ENCODE measurements around the gene TNRC6C. TPM values are rescaled to one million over a fixed set of nuclear protein-coding genes. Genes with fewer than 3 reads are reported as not detected.

Gene TNRC6C
- total and polyA plus RNA-seq, 9 of the 15 experiments (the other 6 are each of a cell fraction or from before 2014, with no cell fraction given) = 0.20 to 4.9 (median 2.3) TPM

GRCh38 chr17:78133971-78134898 lies 175.7 kb downstream of the TNRC6C start (continued):
- TF ChIP-seq MAFF (IDR thresholded peaks at IDR 0.05; ENCODE audit: low read length) (no peak), ZFPM2 (CRISPR knock-in tag; IDR thresholded peaks at IDR 0.05) (no peak), TSC22D4 (tag; IDR thresholded peaks at IDR 0.05) (no peak), ZNF780A (CRISPR knock-in tag; IDR thresholded peaks at IDR 0.05) (no peak), XRCC5 (IDR thresholded peaks at IDR 0.05; ENCODE audit: low read depth, low read length) (0 out of 2 replicates have a peak, but pooled peaks have one; percentile 60), SRSF3 (IDR thresholded peaks at IDR 0.05; ENCODE audit: insufficient read depth, low read length) (no peak), ZNF76 (CRISPR knock-in tag; IDR thresholded peaks at IDR 0.05; ENCODE audit: borderline replicate concordance) (no peak), ESRRA (IDR thresholded peaks at IDR 0.05; ENCODE audit: borderline replicate concordance, low read depth) (0 out of 2 replicates have a peak, but pooled peaks have one; percentile 57), SIN3B (IDR thresholded peaks at IDR 0.05; ENCODE audit: low read depth) (no peak), ELF1 (tag; IDR thresholded peaks at IDR 0.05) (no peak), NBN (IDR thresholded peaks at IDR 0.05; ENCODE audit: low read depth) (peak; percentile 45; the same call in 1 of the 2 replicates), ZNF143 (CRISPR knock-in tag; IDR thresholded peaks at IDR 0.05) (no peak; the same call in 1 of the 2 replicates), HDGF (IDR thresholded peaks at IDR 0.05) (peak; percentile 84), ZNF655 (CRISPR knock-in tag; IDR thresholded peaks at IDR 0.05) (no peak), RBM22 (IDR thresholded peaks at IDR 0.05; ENCODE audit: low read depth, low read length, poor library complexity, severe bottlenecking) (no peak), ZBTB7A (IDR thresholded peaks at IDR 0.05; ENCODE audit: borderline replicate concordance, control insufficient read depth, low read depth, low read length) (peak; percentile 17; the same call in 1 of the 2 replicates), SMARCA5 (IDR thresholded peaks at IDR 0.05) (peak; percentile 96), CHD1 (IDR thresholded peaks at IDR 0.05; ENCODE audit: low read length) (no peak), ZNF77 (CRISPR knock-in tag; IDR thresholded peaks at IDR 0.05) (no peak), ZNF174 (CRISPR knock-in tag; IDR thresholded peaks at IDR 0.05) (no peak), NFATC3 (IDR thresholded peaks at IDR 0.05) (no peak), ZNF431 (CRISPR knock-in tag; IDR thresholded peaks at IDR 0.05) (no peak)
- TF ChIP-seq, protein P1, sequence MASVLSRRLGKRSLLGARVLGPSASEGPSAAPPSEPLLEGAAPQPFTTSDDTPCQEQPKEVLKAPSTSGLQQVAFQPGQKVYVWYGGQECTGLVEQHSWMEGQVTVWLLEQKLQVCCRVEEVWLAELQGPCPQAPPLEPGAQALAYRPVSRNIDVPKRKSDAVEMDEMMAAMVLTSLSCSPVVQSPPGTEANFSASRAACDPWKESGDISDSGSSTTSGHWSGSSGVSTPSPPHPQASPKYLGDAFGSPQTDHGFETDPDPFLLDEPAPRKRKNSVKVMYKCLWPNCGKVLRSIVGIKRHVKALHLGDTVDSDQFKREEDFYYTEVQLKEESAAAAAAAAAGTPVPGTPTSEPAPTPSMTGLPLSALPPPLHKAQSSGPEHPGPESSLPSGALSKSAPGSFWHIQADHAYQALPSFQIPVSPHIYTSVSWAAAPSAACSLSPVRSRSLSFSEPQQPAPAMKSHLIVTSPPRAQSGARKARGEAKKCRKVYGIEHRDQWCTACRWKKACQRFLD (CRISPR knock-in tag; IDR thresholded peaks at IDR 0.05) = no peak
- TF ChIP-seq, protein P2, sequence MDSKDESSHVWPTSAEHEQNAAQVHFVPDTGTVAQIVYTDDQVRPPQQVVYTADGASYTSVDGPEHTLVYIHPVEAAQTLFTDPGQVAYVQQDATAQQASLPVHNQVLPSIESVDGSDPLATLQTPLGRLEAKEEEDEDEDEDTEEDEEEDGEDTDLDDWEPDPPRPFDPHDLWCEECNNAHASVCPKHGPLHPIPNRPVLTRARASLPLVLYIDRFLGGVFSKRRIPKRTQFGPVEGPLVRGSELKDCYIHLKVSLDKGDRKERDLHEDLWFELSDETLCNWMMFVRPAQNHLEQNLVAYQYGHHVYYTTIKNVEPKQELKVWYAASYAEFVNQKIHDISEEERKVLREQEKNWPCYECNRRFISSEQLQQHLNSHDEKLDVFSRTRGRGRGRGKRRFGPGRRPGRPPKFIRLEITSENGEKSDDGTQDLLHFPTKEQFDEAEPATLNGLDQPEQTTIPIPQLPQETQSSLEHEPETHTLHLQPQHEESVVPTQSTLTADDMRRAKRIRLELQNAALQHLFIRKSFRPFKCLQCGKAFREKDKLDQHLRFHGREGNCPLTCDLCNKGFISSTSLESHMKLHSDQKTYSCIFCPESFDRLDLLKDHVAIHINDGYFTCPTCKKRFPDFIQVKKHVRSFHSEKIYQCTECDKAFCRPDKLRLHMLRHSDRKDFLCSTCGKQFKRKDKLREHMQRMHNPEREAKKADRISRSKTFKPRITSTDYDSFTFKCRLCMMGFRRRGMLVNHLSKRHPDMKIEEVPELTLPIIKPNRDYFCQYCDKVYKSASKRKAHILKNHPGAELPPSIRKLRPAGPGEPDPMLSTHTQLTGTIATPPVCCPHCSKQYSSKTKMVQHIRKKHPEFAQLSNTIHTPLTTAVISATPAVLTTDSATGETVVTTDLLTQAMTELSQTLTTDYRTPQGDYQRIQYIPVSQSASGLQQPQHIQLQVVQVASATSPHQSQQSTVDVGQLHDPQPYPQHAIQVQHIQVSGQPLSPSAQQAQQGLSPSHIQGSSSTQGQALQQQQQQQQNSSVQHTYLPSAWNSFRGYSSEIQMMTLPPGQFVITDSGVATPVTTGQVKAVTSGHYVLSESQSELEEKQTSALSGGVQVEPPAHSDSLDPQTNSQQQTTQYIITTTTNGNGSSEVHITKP (IDR thresholded peaks at IDR 0.05; ENCODE audit: partially characterized antibody) = no peak
